Measurements from ENCODE around the gene TCF4. TPM values are rescaled to one million over a fixed set of nuclear protein-coding genes. Genes with fewer than 3 reads are reported as not detected.

Gene TCF4
- total and polyA plus RNA-seq, 2 experiments from 2014 or later = 77.7 to 89.2 TPM

DNA sequence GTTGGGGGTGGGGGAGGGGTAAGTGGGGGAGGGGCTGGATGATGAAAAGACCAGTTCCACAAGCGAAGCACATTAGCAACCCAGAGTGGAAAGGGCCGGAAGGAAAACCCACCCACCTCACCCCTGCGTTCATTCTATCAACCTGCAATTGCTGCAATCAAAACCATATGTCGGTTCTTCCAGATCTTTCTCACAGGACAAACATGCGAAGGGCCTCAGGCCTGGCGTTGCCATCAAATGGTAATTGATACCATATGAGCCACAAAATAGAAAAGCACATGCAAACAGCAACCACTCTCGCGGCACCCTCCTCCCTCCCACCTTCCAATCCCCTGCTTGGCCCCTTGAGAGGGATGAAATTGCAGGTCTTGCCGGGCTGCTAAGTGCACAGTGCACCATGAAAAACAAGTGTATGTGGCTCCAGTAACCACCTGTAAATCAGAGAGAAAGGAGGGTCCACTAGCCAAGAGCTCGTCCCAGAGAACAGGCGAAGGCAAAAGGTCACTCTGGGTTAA, 287.5 kb downstream of the TCF4 start:
- peak overlapping the region; percentile 89 for H3K27ac ChIP-seq (ENCODE audit: low read depth)
- peak overlapping the region; percentile 4; the same call in 1 of the 2 replicates for H3K4me3 ChIP-seq
- H2AFZ ChIP-seq = no peak overlapping the region
- no peaks in the 10 kb centered on the region; the same call in 2 of the 3 replicates for H3K9me3 Mint-ChIP-seq
- H3K4me2 ChIP-seq = peak overlapping the region; percentile 42
- peaks cover 55% of the 10 kb centered on the region for H3K79me2 ChIP-seq (replicated peaks; ENCODE audit: insufficient read depth)
- no peaks in the 10 kb centered on the region for H3K9me2 ChIP-seq (ENCODE audit: insufficient read depth)
- no peaks in the 10 kb centered on the region for H4K20me1 ChIP-seq (replicated peaks; ENCODE audit: insufficient read depth)
- H3K4me3 Mint-ChIP-seq = peak overlapping the region; percentile 40; the same call in 2 of the 3 replicates
- no peaks in the 10 kb centered on the region; the same call in 2 of the 3 replicates for H3K36me3 Mint-ChIP-seq (ENCODE audit: low read depth)
- peaks cover 2% of the 10 kb centered on the region; the same call in 1 of the 2 replicates for H3F3A ChIP-seq (replicated peaks; ENCODE audit: low read depth)
- DNase-seq (ENCODE audit: low spot score) (no peak), ATAC-seq (peak; percentile 21)
- TF ChIP-seq ZNF331 (CRISPR knock-in tag; IDR thresholded peaks at IDR 0.05; ENCODE audit: low read depth) = no peak
- no peaks in the 10 kb centered on the region for H3K36me3 ChIP-seq (ENCODE audit: insufficient read depth)
- no peaks in the 10 kb centered on the region for H3K27me3 ChIP-seq (ENCODE audit: insufficient read depth)
- H3K27me3 Mint-ChIP-seq (ENCODE audit: insufficient read depth, low read depth, poor library complexity) = peaks cover 18% of the 10 kb centered on the region
- H3K4me1 Mint-ChIP-seq = peaks cover 76% of the 10 kb centered on the region
- peaks cover 82% of the 10 kb centered on the region for H3K4me1 ChIP-seq (ENCODE audit: insufficient read depth)
- H3K27ac Mint-ChIP-seq = peak overlapping the region; percentile 78; the same call in 1 of the 2 replicates

DNA sequence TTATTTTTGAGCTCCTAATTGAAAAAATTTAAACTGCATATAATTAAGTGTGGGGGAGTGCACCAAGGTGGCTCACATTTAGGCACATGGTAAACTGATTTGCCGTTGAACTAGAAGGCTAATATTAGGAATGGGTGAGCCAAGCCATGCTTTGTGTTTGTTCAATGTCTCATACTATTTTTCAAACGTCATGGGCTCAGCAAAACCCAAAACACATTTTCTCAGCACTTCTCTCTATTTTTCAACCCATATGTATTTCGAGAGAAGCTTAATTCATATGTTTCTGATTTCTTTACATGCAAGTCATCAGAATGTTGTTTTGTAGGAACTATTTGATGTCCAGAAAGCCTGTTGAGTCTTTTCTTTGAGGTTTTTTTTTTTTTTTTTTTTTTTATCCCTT, 291.2 kb downstream of the TCF4 start:
- Mint-ChIP-seq H3K36me3 (ENCODE audit: low read depth) (peaks cover 4% of the 10 kb centered on the region; the same call in 1 of the 3 replicates), H3K4me1 (peaks cover 58% of the 10 kb centered on the region), H3K4me3 (no peak overlapping the region), H3K27ac (0 out of 2 replicates have a peak overlapping the region, but pooled peaks have one; percentile 56), H3K9me3 (no peaks in the 10 kb centered on the region; the same call in 2 of the 3 replicates), H3K27me3 (ENCODE audit: insufficient read depth, low read depth, poor library complexity) (peaks cover 18% of the 10 kb centered on the region)
- Histone ChIP-seq H2AFZ (no peak overlapping the region), H4K20me1 (replicated peaks; ENCODE audit: insufficient read depth) (no peaks in the 10 kb centered on the region), H3K4me1 (ENCODE audit: insufficient read depth) (peaks cover 66% of the 10 kb centered on the region), H3K9me2 (ENCODE audit: insufficient read depth) (no peaks in the 10 kb centered on the region), H3K27me3 (ENCODE audit: insufficient read depth) (no peaks in the 10 kb centered on the region), H3K4me2 (peak overlapping the region; percentile 66; the same call in 1 of the 2 replicates), H3K4me3 (no peak overlapping the region), H3K79me2 (replicated peaks; ENCODE audit: insufficient read depth) (peaks cover 38% of the 10 kb centered on the region), H3F3A (replicated peaks; ENCODE audit: low read depth) (no peaks in the 10 kb centered on the region), H3K27ac (ENCODE audit: low read depth) (no peak overlapping the region), H3K36me3 (ENCODE audit: insufficient read depth) (no peaks in the 10 kb centered on the region)
- ATAC-seq (no peak), DNase-seq (ENCODE audit: low spot score) (no peak)
- TF ChIP-seq, protein P1, sequence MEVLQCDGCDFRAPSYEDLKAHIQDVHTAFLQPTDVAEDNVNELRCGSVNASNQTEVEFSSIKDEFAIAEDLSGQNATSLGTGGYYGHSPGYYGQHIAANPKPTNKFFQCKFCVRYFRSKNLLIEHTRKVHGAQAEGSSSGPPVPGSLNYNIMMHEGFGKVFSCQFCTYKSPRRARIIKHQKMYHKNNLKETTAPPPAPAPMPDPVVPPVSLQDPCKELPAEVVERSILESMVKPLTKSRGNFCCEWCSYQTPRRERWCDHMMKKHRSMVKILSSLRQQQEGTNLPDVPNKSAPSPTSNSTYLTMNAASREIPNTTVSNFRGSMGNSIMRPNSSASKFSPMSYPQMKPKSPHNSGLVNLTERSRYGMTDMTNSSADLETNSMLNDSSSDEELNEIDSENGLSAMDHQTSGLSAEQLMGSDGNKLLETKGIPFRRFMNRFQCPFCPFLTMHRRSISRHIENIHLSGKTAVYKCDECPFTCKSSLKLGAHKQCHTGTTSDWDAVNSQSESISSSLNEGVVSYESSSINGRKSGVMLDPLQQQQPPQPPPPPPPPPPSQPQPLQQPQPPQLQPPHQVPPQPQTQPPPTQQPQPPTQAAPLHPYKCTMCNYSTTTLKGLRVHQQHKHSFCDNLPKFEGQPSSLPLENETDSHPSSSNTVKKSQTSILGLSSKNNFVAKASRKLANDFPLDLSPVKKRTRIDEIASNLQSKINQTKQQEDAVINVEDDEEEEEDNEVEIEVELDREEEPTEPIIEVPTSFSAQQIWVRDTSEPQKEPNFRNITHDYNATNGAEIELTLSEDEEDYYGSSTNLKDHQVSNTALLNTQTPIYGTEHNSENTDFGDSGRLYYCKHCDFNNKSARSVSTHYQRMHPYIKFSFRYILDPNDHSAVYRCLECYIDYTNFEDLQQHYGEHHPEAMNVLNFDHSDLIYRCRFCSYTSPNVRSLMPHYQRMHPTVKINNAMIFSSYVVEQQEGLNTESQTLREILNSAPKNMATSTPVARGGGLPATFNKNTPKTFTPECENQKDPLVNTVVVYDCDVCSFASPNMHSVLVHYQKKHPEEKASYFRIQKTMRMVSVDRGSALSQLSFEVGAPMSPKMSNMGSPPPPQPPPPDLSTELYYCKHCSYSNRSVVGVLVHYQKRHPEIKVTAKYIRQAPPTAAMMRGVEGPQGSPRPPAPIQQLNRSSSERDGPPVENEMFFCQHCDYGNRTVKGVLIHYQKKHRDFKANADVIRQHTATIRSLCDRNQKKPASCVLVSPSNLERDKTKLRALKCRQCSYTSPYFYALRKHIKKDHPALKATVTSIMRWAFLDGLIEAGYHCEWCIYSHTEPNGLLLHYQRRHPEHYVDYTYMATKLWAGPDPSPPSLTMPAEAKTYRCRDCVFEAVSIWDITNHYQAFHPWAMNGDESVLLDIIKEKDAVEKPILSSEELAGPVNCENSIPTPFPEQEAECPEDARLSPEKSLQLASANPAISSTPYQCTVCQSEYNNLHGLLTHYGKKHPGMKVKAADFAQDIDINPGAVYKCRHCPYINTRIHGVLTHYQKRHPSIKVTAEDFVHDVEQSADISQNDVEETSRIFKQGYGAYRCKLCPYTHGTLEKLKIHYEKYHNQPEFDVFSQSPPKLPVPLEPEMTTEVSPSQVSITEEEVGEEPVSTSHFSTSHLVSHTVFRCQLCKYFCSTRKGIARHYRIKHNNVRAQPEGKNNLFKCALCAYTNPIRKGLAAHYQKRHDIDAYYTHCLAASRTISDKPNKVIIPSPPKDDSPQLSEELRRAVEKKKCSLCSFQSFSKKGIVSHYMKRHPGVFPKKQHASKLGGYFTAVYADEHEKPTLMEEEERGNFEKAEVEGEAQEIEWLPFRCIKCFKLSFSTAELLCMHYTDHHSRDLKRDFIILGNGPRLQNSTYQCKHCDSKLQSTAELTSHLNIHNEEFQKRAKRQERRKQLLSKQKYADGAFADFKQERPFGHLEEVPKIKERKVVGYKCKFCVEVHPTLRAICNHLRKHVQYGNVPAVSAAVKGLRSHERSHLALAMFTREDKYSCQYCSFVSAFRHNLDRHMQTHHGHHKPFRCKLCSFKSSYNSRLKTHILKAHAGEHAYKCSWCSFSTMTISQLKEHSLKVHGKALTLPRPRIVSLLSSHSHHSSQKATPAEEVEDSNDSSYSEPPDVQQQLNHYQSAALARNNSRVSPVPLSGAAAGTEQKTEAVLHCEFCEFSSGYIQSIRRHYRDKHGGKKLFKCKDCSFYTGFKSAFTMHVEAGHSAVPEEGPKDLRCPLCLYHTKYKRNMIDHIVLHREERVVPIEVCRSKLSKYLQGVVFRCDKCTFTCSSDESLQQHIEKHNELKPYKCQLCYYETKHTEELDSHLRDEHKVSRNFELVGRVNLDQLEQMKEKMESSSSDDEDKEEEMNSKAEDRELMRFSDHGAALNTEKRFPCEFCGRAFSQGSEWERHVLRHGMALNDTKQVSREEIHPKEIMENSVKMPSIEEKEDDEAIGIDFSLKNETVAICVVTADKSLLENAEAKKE (CRISPR knock-in tag; IDR thresholded peaks at IDR 0.05) = no peak
- no peak for TF ChIP-seq NANOG (IDR thresholded peaks at IDR 0.05; ENCODE audit: borderline replicate concordance)
- no peak for TF ChIP-seq JUNB (IDR thresholded peaks at IDR 0.05; ENCODE audit: unreplicated experiment)
- no peak for TF ChIP-seq ZNF114 (CRISPR knock-in tag; IDR thresholded peaks at IDR 0.05)
- TF ChIP-seq ETS1 (IDR thresholded peaks at IDR 0.05) = no peak
- no peak for TF ChIP-seq EZH2phosphoT487 (IDR thresholded peaks at IDR 0.05; ENCODE audit: unreplicated experiment)
- TF ChIP-seq CTCF (conservative IDR thresholded peaks at IDR 0.05; ENCODE audit: low read depth in 2 of 2) = no peak
- no peak for TF ChIP-seq ZNF331 (CRISPR knock-in tag; IDR thresholded peaks at IDR 0.05; ENCODE audit: low read depth)

Measured in GM23338 (cell line).